ENCODE data around the gene KIF5B.

DNA sequence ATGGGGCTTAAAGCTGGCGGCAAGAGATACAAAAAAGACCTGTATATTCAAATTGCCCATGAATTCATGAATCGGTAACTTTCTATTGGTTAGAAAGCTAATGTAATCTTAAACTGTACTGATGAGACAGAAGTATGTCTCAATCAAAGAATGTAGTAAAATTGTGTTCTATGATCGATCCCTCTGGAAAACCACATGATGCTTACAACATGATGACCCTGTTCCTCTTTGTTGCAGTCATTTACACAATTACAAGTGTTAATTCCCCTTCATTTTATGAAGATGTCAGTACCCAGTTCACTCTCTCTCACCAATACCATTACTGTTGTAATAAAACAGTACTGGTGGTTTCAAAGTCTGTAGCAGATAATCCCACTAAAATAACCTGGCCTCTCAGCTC lies 10.1 kb downstream of the KIF5B start:
- TF ChIP-seq, protein P1, sequence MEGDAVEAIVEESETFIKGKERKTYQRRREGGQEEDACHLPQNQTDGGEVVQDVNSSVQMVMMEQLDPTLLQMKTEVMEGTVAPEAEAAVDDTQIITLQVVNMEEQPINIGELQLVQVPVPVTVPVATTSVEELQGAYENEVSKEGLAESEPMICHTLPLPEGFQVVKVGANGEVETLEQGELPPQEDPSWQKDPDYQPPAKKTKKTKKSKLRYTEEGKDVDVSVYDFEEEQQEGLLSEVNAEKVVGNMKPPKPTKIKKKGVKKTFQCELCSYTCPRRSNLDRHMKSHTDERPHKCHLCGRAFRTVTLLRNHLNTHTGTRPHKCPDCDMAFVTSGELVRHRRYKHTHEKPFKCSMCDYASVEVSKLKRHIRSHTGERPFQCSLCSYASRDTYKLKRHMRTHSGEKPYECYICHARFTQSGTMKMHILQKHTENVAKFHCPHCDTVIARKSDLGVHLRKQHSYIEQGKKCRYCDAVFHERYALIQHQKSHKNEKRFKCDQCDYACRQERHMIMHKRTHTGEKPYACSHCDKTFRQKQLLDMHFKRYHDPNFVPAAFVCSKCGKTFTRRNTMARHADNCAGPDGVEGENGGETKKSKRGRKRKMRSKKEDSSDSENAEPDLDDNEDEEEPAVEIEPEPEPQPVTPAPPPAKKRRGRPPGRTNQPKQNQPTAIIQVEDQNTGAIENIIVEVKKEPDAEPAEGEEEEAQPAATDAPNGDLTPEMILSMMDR (IDR thresholded peaks at IDR 0.05): no peak
- no peak for TF ChIP-seq EZH2 (IDR thresholded peaks at IDR 0.05; ENCODE audit: borderline replicate concordance, insufficient read depth, low read depth, low read length, poor library complexity, severe bottlenecking)
